ENCODE results near the gene SP110.

- TF ChIP-seq GATA3 (IDR thresholded peaks at IDR 0.05; ENCODE audit: low read depth, low read length) (no peak), GATA2 (IDR thresholded peaks at IDR 0.05; ENCODE audit: low read depth, low read length) (no peak)
These were observed 45.3 kb downstream of the SP110 start for GRCh38 chr2:230174466-230174865.
